Peyer's patch (tissue), 4 donors: Measurements from ENCODE around the gene PCTP.

Experiments
- CTCF ChIP-seq, 6 experiments: fragments of 450-650 bp in 4 of 6; fragments of 200-600 bp in 2 of 6; sonication (generic) in 1 of 6; IDR thresholded peaks; one replicate each; pipeline ENCODE4 v1.5.1; 2017 to 2019; ENCODE audit warnings: antibody characterized with exemption in 6 of 6, mild to moderate bottlenecking in 3 of 6, moderate library complexity in 1 of 6
- POLR2A ChIP-seq, 2 donors: fragments of 450-650 bp; IDR thresholded peaks; one replicate each; pipeline ENCODE4 v1.5.1; 2017; ENCODE audit warnings: antibody characterized with exemption in 2 of 2, mild to moderate bottlenecking in 2 of 2, moderate library complexity in 2 of 2

- TF ChIP-seq CTCF (IDR thresholded peaks at IDR 0.05) (no peak), POLR2A (IDR thresholded peaks at IDR 0.05) (no peak)
Observed at GRCh38 chr17:55816532-55817396, 65.9 kb downstream of the PCTP start.
